GM11168 (cell line): ENCODE results near the gene SLC1A7.

Experiments used
- in situ Hi-C: fragments of 300-500 bp; cut with MboI; formaldehyde crosslinking; loops from one replicate; pipeline ENCODE4 v1.12.0; 2022; ENCODE audit warnings: low sequenced_read_pairs; ENCODE audit not compliant: unreplicated experiment

SLC1A7 gene

GRCh38 chr1:53078333-53079101 is 63.9 kb downstream of the SLC1A7 start:
- in situ Hi-C loops: no loop called here

GRCh38 chr1:53077599-53077965 is 64.9 kb downstream of the SLC1A7 start:
- in situ Hi-C loops: no loop called here

GRCh38 chr1:53076721-53077598 is 65.5 kb downstream of the SLC1A7 start:
- in situ Hi-C loops: no loop called here

GRCh38 chr1:53076165-53076564 is 66.3 kb downstream of the SLC1A7 start:
- in situ Hi-C loops: no loop called here

- in situ Hi-C loops: no loop called here
Measured at GRCh38 chr1:53075761-53076163, 66.7 kb downstream of the SLC1A7 start.

GRCh38 chr1:53075206-53075605 is 67.2 kb downstream of the SLC1A7 start:
- in situ Hi-C loops: no loop called here

- in situ Hi-C loops: no loop called here
Measured at GRCh38 chr1:53074313-53075154, 67.9 kb downstream of the SLC1A7 start.

- in situ Hi-C loops: no loop called here
Measured at GRCh38 chr1:53073868-53074311, 68.5 kb downstream of the SLC1A7 start.

GRCh38 chr1:53073287-53073686 is 69.2 kb downstream of the SLC1A7 start:
- in situ Hi-C loops: no loop called here

- in situ Hi-C loops: no loop called here
Measured at GRCh38 chr1:53071915-53072314, 70.5 kb downstream of the SLC1A7 start.

GRCh38 chr1:53071167-53071865 is 71.1 kb downstream of the SLC1A7 start:
- in situ Hi-C loops: no loop called here

- in situ Hi-C loops: no loop called here
Measured at GRCh38 chr1:53070621-53071020, 71.8 kb downstream of the SLC1A7 start.

- in situ Hi-C loops: no loop called here
Measured at GRCh38 chr1:53069663-53070327, 72.6 kb downstream of the SLC1A7 start.

- in situ Hi-C loops: no loop called here
Measured at GRCh38 chr1:53069265-53069662, 73.2 kb downstream of the SLC1A7 start.

- in situ Hi-C loops: no loop called here
Measured at GRCh38 chr1:53068314-53069099, 73.9 kb downstream of the SLC1A7 start.

GRCh38 chr1:53067886-53068285 is 74.6 kb downstream of the SLC1A7 start:
- in situ Hi-C loops: no loop called here

GRCh38 chr1:53066891-53067738 is 75.3 kb downstream of the SLC1A7 start:
- in situ Hi-C loops: no loop called here

GRCh38 chr1:53066488-53066887 is 76.0 kb downstream of the SLC1A7 start:
- in situ Hi-C loops: no loop called here
